Suprapubic skin (tissue), 4 donors: ENCODE results near the gene TP53AIP1. TPM values are rescaled to one million over a fixed set of nuclear protein-coding genes. Genes with fewer than 3 reads are reported as not detected.

Experiments
- DNase-seq, 2 donors: peaks; one replicate each; pipeline ENCODE4 v3.0.0-alpha.2; 2019; ENCODE audit warnings: low spot score in 2 of 2
- H3K27ac ChIP-seq: fragments of 200-600 bp; sonication (generic); one replicate; pipeline ENCODE4 v1.5.1; 2019
- H3K27me3 ChIP-seq: fragments of 200-600 bp; sonication (generic); one replicate; pipeline ENCODE4 v1.5.1; 2019
- H3K36me3 ChIP-seq: fragments of 200-600 bp; sonication (generic); one replicate; pipeline ENCODE4 v1.5.1; 2019
- H3K4me1 ChIP-seq: fragments of 200-600 bp; sonication (generic); one replicate; pipeline ENCODE4 v1.5.1; 2019
- H3K4me3 ChIP-seq: fragments of 200-600 bp; sonication (generic); one replicate; pipeline ENCODE4 v1.5.1; 2019; ENCODE audit warnings: mild to moderate bottlenecking
- H3K9me3 ChIP-seq: fragments of 200-600 bp; sonication (generic); one replicate; pipeline ENCODE4 v1.5.1; 2019
- EP300 ChIP-seq: sonication (generic); formaldehyde crosslinking; IDR thresholded peaks from one replicate; pipeline ENCODE4 v1.6.1; 2017; ENCODE audit warnings: antibody characterized with exemption
- POLR2A ChIP-seq, 2 donors: fragments of 450-650 bp; IDR thresholded peaks; one replicate each; pipeline ENCODE4 v1.6.1; 2017; ENCODE audit warnings: antibody characterized with exemption in 2 of 2, mild to moderate bottlenecking in 2 of 2, moderate library complexity in 2 of 2
- POLR2AphosphoS5 ChIP-seq, 3 donors: sonication (generic); formaldehyde crosslinking; IDR thresholded peaks; one replicate each; pipeline ENCODE4 v1.6.1; 2017; ENCODE audit warnings: antibody characterized with exemption in 3 of 3
- whole genome bisulfite sequencing: methylation state at CpG from one replicate; pipeline ENCODE4 v1.1.5; 2018; 5-methylcytosine and 5-hydroxymethylcytosine counted together
- total RNA-seq, 4 donors: library from RNA; depleted of rRNA; stranded (reverse); fragments of >200 nt; gene quantifications; one replicate each; pipeline ENCODE4 v1.1.0, GENCODE V29; 2016
- TF ChIP-seq, protein P1 (sequence below), 2 donors: fragments of 200-600 bp in 1 of 2; fragments of 450-650 bp in 1 of 2; sonication (generic) in 1 of 2; IDR thresholded peaks; one replicate each; pipeline ENCODE4 v1.5.1; 2016 to 2019; ENCODE audit warnings: antibody characterized with exemption in 2 of 2, mild to moderate bottlenecking in 1 of 2, moderate library complexity in 1 of 2

TP53AIP1 gene
- total RNA-seq, 4 donors from 2014 or later, result 19.2 to 32.9 (median 21.0) TPM

DNA sequence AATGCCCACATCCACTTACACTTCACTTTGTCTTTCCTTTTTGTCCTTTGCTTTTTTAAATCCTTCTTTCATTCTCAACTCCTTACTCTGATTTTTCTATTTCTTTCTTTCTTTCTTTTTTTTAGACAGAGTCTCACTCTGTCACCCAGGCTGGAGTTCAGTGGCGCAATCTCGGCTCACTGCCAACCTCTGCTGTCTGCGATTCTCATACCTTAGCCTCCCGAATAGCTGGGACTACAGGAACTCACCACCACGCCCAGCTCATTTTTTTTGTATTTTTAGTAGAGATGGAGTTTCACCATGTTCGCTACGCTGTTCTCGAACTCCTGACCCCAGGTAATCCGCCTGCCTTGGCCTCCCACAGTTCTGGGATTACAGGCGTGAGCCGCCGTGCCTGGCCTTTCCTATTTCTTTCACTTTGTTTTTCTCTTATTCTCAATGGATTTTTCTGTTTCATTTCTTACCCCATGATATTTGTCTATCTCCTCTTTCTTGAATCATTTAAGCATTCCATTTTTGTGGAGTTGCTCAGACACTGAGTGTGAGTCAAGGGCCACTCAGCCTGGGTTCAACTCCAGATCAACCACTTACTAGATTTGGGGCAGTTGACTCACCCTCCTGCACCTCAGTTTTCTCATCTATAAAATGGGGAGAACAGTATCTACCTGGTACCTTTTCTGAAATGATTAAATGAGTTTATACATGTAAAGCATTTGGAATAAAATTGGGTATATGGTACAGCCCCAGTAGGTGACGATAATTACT is 43.9 kb downstream of the TP53AIP1 start:
- H3K4me1 ChIP-seq, result peaks cover 9% of the 10 kb centered on the region
- WGBS, result 76% methylated on average over 13 of the region's 13 CpGs

DNA sequence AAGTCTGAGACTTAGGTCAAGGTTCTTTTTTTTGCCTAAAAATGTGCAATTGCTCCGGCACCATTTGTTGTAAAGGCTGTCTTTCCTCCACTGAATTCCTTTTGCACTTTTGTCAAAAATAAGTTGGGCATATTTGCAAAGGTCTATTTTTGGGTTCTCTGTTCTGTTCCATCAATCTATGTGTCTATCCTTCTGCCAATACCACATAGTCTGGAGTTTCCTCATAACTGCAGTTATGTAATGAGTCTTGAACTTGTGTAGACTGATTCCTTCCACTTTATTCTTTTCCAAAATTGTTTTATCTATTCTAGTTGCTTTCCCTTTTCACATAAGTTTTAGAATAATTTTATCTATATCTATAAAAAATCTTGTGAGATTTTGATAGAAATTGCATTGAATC is 44.8 kb downstream of the TP53AIP1 start:
- WGBS, result 62% methylated on average over 1 of the region's 1 CpG
- no peak overlapping the region for H3K27ac ChIP-seq
- H3K4me1 ChIP-seq, result peaks cover 14% of the 10 kb centered on the region
- no peaks in the 10 kb centered on the region for H3K9me3 ChIP-seq
- TF ChIP-seq POLR2A (IDR thresholded peaks at IDR 0.05), result no peak
- no peak for TF ChIP-seq POLR2AphosphoS5 (IDR thresholded peaks at IDR 0.05)
- no peak for TF ChIP-seq EP300
- TF ChIP-seq, protein P1, sequence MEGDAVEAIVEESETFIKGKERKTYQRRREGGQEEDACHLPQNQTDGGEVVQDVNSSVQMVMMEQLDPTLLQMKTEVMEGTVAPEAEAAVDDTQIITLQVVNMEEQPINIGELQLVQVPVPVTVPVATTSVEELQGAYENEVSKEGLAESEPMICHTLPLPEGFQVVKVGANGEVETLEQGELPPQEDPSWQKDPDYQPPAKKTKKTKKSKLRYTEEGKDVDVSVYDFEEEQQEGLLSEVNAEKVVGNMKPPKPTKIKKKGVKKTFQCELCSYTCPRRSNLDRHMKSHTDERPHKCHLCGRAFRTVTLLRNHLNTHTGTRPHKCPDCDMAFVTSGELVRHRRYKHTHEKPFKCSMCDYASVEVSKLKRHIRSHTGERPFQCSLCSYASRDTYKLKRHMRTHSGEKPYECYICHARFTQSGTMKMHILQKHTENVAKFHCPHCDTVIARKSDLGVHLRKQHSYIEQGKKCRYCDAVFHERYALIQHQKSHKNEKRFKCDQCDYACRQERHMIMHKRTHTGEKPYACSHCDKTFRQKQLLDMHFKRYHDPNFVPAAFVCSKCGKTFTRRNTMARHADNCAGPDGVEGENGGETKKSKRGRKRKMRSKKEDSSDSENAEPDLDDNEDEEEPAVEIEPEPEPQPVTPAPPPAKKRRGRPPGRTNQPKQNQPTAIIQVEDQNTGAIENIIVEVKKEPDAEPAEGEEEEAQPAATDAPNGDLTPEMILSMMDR (IDR thresholded peaks at IDR 0.05), result no peak
- H3K4me3 ChIP-seq, result no peak overlapping the region
- DNase-seq, result no peak
- no peaks in the 10 kb centered on the region for H3K36me3 ChIP-seq
- no peaks in the 10 kb centered on the region for H3K27me3 ChIP-seq

More for the DNA sequence above, 43.9 kb downstream of the TP53AIP1 start:
- Histone ChIP-seq H3K36me3 (no peaks in the 10 kb centered on the region), H3K4me3 (no peak overlapping the region), H3K27ac (no peak overlapping the region), H3K9me3 (no peaks in the 10 kb centered on the region), H3K27me3 (no peaks in the 10 kb centered on the region)
- DNase-seq, result no peak
- TF ChIP-seq POLR2A (IDR thresholded peaks at IDR 0.05) (no peak), EP300 (no peak)

DNA sequence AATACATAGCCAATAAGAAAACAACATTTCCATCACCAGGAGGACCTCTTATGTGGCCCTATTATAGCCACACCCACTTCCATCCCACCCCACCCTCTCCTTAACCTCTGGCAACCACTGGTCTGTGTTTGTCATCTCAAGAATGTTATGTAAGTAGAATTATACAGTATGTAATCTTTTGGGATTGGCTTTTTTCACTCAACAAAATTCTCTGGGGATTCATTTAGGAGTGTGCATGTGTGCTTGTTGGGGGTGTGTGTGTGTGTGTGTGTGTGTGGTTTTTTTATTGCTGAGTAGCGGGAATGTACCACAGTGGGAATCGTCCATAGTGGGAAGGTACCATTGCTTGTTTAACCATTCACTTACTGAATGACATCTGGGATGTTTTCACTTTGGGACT is 46.3 kb downstream of the TP53AIP1 start:
- TF ChIP-seq POLR2A (IDR thresholded peaks at IDR 0.05), result no peak
- Histone ChIP-seq H3K27ac (no peak overlapping the region), H3K4me3 (no peak overlapping the region), H3K36me3 (no peaks in the 10 kb centered on the region), H3K27me3 (no peaks in the 10 kb centered on the region), H3K9me3 (no peaks in the 10 kb centered on the region), H3K4me1 (peaks cover 21% of the 10 kb centered on the region)
- DNase-seq, result no peak
- 23% methylated on average over 2 of the region's 2 CpGs for WGBS

DNA sequence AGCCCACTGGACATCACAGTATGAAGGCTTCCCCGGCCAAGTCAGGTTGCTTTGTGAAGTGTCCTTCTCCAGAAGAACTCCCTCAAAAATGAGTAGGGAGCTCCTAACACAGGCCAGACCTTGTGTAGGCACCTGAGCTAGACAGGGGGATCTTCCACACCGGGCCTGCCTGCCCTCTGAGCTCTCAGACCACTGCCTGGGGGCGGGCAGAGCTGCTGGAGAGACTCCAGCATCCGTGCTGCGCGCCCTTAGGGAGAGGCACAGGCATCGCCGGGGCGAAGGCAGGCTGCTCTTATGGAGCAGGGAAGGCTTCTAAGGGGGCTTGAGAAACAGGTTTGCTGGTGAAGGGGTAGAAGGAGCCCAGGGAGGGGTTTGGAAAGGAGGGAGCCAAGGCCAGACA is 47.1 kb downstream of the TP53AIP1 start:
- H3K27ac ChIP-seq, result no peak overlapping the region
- no peak for DNase-seq
- TF ChIP-seq, protein P1 (IDR thresholded peaks at IDR 0.05), result no peak
- TF ChIP-seq POLR2A (IDR thresholded peaks at IDR 0.05) (no peak), POLR2AphosphoS5 (IDR thresholded peaks at IDR 0.05) (no peak)
- peaks cover 29% of the 10 kb centered on the region for H3K4me1 ChIP-seq
- no peak overlapping the region for H3K4me3 ChIP-seq
- no peaks in the 10 kb centered on the region for H3K36me3 ChIP-seq
- no peaks in the 10 kb centered on the region for H3K9me3 ChIP-seq
- 86% methylated on average over 6 of the region's 9 CpGs for WGBS
- no peaks in the 10 kb centered on the region for H3K27me3 ChIP-seq

DNA sequence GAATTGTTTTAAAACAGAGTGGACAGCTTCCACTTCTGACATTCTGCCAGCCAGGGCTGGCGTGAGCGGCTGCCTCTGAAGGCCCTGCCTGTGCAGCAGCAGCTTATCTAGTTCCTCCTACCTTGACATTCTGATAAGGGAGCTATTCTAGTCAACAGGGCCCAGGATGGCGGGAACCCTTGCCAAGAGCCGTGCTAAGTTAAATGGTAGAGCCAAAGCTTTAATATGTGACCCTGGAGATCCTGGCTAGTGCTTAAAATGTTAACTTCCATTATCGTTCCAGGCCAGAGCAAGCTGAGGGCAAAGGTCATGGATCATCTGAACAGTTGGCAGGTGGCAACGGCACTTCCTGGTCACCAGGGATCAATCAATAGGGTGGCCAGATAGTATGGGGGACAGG is 48.0 kb downstream of the TP53AIP1 start:
- WGBS, result 54% methylated on average over 6 of the region's 6 CpGs
- no peak overlapping the region for H3K4me3 ChIP-seq
- H3K27ac ChIP-seq, result no peak overlapping the region
- no peaks in the 10 kb centered on the region for H3K9me3 ChIP-seq
- TF ChIP-seq POLR2AphosphoS5 (IDR thresholded peaks at IDR 0.05), result no peak
- TF ChIP-seq EP300, result no peak
- H3K27me3 ChIP-seq, result peaks cover 3% of the 10 kb centered on the region
- H3K4me1 ChIP-seq, result peaks cover 37% of the 10 kb centered on the region
- H3K36me3 ChIP-seq, result no peaks in the 10 kb centered on the region
- no peak for DNase-seq

DNA sequence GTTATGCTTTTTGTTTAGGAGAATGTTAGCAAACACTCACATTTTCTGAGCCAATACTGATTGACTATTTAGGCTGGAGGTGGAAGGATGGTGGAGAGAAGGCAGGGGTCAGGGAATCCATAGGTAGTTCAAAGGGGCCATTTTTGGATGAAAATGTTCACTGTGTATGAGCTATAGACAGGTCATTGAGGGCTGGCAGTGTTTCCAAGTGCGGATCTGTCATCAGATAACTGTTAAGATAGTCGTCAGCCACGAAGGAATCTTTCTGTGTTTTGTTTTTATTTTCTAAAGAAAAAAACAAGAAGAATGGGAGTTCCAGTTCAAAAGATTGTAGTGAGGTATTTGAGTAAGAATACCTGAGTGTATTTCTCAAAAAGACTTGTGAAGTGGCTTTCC is 48.4 kb downstream of the TP53AIP1 start:
- DNase-seq, result no peak
- Histone ChIP-seq H3K4me1 (peaks cover 38% of the 10 kb centered on the region), H3K27ac (no peak overlapping the region), H3K9me3 (no peaks in the 10 kb centered on the region), H3K4me3 (no peak overlapping the region), H3K27me3 (peaks cover 4% of the 10 kb centered on the region), H3K36me3 (no peaks in the 10 kb centered on the region)
- 74% methylated on average over 3 of the region's 3 CpGs for WGBS
- no peak for TF ChIP-seq POLR2A (IDR thresholded peaks at IDR 0.05)
- TF ChIP-seq, protein P1 (IDR thresholded peaks at IDR 0.05), result no peak
- TF ChIP-seq EP300, result no peak
- no peak for TF ChIP-seq POLR2AphosphoS5 (IDR thresholded peaks at IDR 0.05)
